ENCODE measurements around the gene VASH1.

VASH1 gene

GRCh38 chr14:76761960-76762410, 717 bp downstream of the VASH1 start:
- H3K9ac ChIP-seq (ENCODE audit: low read depth in 1 of 2, low read length in 2 of 2) = peak overlapping the region; percentile 14 to 54
- peaks cover 13 to 19% of the 10 kb centered on the region in 2 donors for H3K27me3 ChIP-seq (ENCODE audit: control insufficient read depth in 2 of 2, insufficient read depth in 2 of 2, low read length in 2 of 2)
- H3K27ac ChIP-seq (ENCODE audit: low read depth in 2 of 2, low read length in 2 of 2) = peak overlapping the region in 1 of 2 donors; percentile 74
- no peaks in the 10 kb centered on the region for H3K9me3 ChIP-seq (ENCODE audit: control insufficient read depth in 2 of 2, low read length in 2 of 2)
- H3K36me3 ChIP-seq (ENCODE audit: control insufficient read depth in 2 of 2, insufficient read depth in 2 of 2, low read length in 2 of 2) = no peaks in the 10 kb centered on the region
- H3K4me1 ChIP-seq (ENCODE audit: control insufficient read depth in 2 of 2, insufficient read depth in 2 of 2, low read length in 2 of 2) = peaks cover 2 to 12% of the 10 kb centered on the region in 2 donors
- H3K4me3 ChIP-seq (ENCODE audit: low read length in 2 of 2) = peak overlapping the region; percentile 58 to 74

GRCh38 chr14:76762411-76763095, 1.3 kb downstream of the VASH1 start:
- peaks cover 13 to 19% of the 10 kb centered on the region in 2 donors for H3K27me3 ChIP-seq (ENCODE audit: control insufficient read depth in 2 of 2, insufficient read depth in 2 of 2, low read length in 2 of 2)
- peak overlapping the region; percentile 58 to 74 for H3K4me3 ChIP-seq (ENCODE audit: low read length in 2 of 2)
- peak overlapping the region in 1 of 2 donors; percentile 54 for H3K9ac ChIP-seq (ENCODE audit: low read depth in 1 of 2, low read length in 2 of 2)
- no peaks in the 10 kb centered on the region for H3K36me3 ChIP-seq (ENCODE audit: control insufficient read depth in 2 of 2, insufficient read depth in 2 of 2, low read length in 2 of 2)
- H3K9me3 ChIP-seq (ENCODE audit: control insufficient read depth in 2 of 2, low read length in 2 of 2) = no peaks in the 10 kb centered on the region
- H3K27ac ChIP-seq (ENCODE audit: low read depth in 2 of 2, low read length in 2 of 2) = peak overlapping the region in 1 of 2 donors; percentile 74
- H3K4me1 ChIP-seq (ENCODE audit: control insufficient read depth in 2 of 2, insufficient read depth in 2 of 2, low read length in 2 of 2) = peaks cover 2 to 12% of the 10 kb centered on the region in 2 donors

GRCh38 chr14:76763096-76764041, 2.1 kb downstream of the VASH1 start:
- Histone ChIP-seq H3K9ac (ENCODE audit: low read depth in 1 of 2, low read length in 2 of 2) (peak overlapping the region in 1 of 2 donors; percentile 54), H3K4me3 (ENCODE audit: low read length in 2 of 2) (peak overlapping the region; percentile 58 to 74), H3K27me3 (ENCODE audit: control insufficient read depth in 2 of 2, insufficient read depth in 2 of 2, low read length in 2 of 2) (peaks cover 13 to 17% of the 10 kb centered on the region in 2 donors), H3K27ac (ENCODE audit: low read depth in 2 of 2, low read length in 2 of 2) (no peak overlapping the region), H3K36me3 (ENCODE audit: control insufficient read depth in 2 of 2, insufficient read depth in 2 of 2, low read length in 2 of 2) (no peaks in the 10 kb centered on the region), H3K4me1 (ENCODE audit: control insufficient read depth in 2 of 2, insufficient read depth in 2 of 2, low read length in 2 of 2) (peaks cover 2 to 12% of the 10 kb centered on the region in 2 donors), H3K9me3 (ENCODE audit: control insufficient read depth in 2 of 2, low read length in 2 of 2) (no peaks in the 10 kb centered on the region)

- Histone ChIP-seq H3K9ac (ENCODE audit: low read depth in 1 of 2, low read length in 2 of 2) (no peak overlapping the region), H3K9me3 (ENCODE audit: control insufficient read depth in 2 of 2, low read length in 2 of 2) (no peaks in the 10 kb centered on the region), H3K4me3 (ENCODE audit: low read length in 2 of 2) (no peak overlapping the region), H3K4me1 (ENCODE audit: control insufficient read depth in 2 of 2, insufficient read depth in 2 of 2, low read length in 2 of 2) (peaks cover 2 to 15% of the 10 kb centered on the region in 2 donors), H3K27ac (ENCODE audit: low read depth in 2 of 2, low read length in 2 of 2) (no peak overlapping the region), H3K36me3 (ENCODE audit: control insufficient read depth in 2 of 2, insufficient read depth in 2 of 2, low read length in 2 of 2) (no peaks in the 10 kb centered on the region), H3K27me3 (ENCODE audit: control insufficient read depth in 2 of 2, insufficient read depth in 2 of 2, low read length in 2 of 2) (peaks cover 12 to 17% of the 10 kb centered on the region in 2 donors)
Measured at GRCh38 chr14:76765461-76765931, 4.2 kb downstream of the VASH1 start.

- Histone ChIP-seq H3K9me3 (ENCODE audit: control insufficient read depth in 2 of 2, low read length in 2 of 2) (no peaks in the 10 kb centered on the region), H3K4me1 (ENCODE audit: control insufficient read depth in 2 of 2, insufficient read depth in 2 of 2, low read length in 2 of 2) (peaks cover 2 to 4% of the 10 kb centered on the region in 2 donors), H3K9ac (ENCODE audit: low read depth in 1 of 2, low read length in 2 of 2) (no peak overlapping the region), H3K27me3 (ENCODE audit: control insufficient read depth in 2 of 2, insufficient read depth in 2 of 2, low read length in 2 of 2) (peaks cover 2 to 9% of the 10 kb centered on the region in 2 donors), H3K27ac (ENCODE audit: low read depth in 2 of 2, low read length in 2 of 2) (peak overlapping the region; percentile 13 to 23), H3K36me3 (ENCODE audit: control insufficient read depth in 2 of 2, insufficient read depth in 2 of 2, low read length in 2 of 2) (no peaks in the 10 kb centered on the region), H3K4me3 (ENCODE audit: low read length in 2 of 2) (no peak overlapping the region)
Measured at GRCh38 chr14:76767681-76768656, 6.7 kb downstream of the VASH1 start.

GRCh38 chr14:76768671-76769500, 7.6 kb downstream of the VASH1 start:
- Histone ChIP-seq H3K27ac (ENCODE audit: low read depth in 2 of 2, low read length in 2 of 2) (peak overlapping the region; percentile 23 to 32), H3K9ac (ENCODE audit: low read depth in 1 of 2, low read length in 2 of 2) (no peak overlapping the region), H3K4me3 (ENCODE audit: low read length in 2 of 2) (no peak overlapping the region), H3K9me3 (ENCODE audit: control insufficient read depth in 2 of 2, low read length in 2 of 2) (no peaks in the 10 kb centered on the region), H3K36me3 (ENCODE audit: control insufficient read depth in 2 of 2, insufficient read depth in 2 of 2, low read length in 2 of 2) (no peaks in the 10 kb centered on the region), H3K4me1 (ENCODE audit: control insufficient read depth in 2 of 2, insufficient read depth in 2 of 2, low read length in 2 of 2) (peaks cover 5 to 8% of the 10 kb centered on the region in 2 donors), H3K27me3 (ENCODE audit: control insufficient read depth in 2 of 2, insufficient read depth in 2 of 2, low read length in 2 of 2) (peaks cover 0 to under 1% of the 10 kb centered on the region in 2 donors)

- Histone ChIP-seq H3K27me3 (ENCODE audit: control insufficient read depth in 2 of 2, insufficient read depth in 2 of 2, low read length in 2 of 2) (no peaks in the 10 kb centered on the region), H3K9me3 (ENCODE audit: control insufficient read depth in 2 of 2, low read length in 2 of 2) (no peaks in the 10 kb centered on the region), H3K9ac (ENCODE audit: low read depth in 1 of 2, low read length in 2 of 2) (no peak overlapping the region), H3K4me3 (ENCODE audit: low read length in 2 of 2) (no peak overlapping the region), H3K27ac (ENCODE audit: low read depth in 2 of 2, low read length in 2 of 2) (no peak overlapping the region), H3K36me3 (ENCODE audit: control insufficient read depth in 2 of 2, insufficient read depth in 2 of 2, low read length in 2 of 2) (no peaks in the 10 kb centered on the region), H3K4me1 (ENCODE audit: control insufficient read depth in 2 of 2, insufficient read depth in 2 of 2, low read length in 2 of 2) (peaks cover 5 to 10% of the 10 kb centered on the region in 2 donors)
Measured at GRCh38 chr14:76769636-76770292, 8.5 kb downstream of the VASH1 start.

GRCh38 chr14:76770521-76771436, 9.5 kb downstream of the VASH1 start:
- H3K4me1 ChIP-seq (ENCODE audit: control insufficient read depth in 2 of 2, insufficient read depth in 2 of 2, low read length in 2 of 2) = peaks cover 5 to 10% of the 10 kb centered on the region in 2 donors
- no peak overlapping the region for H3K4me3 ChIP-seq (ENCODE audit: low read length in 2 of 2)
- no peak overlapping the region for H3K9ac ChIP-seq (ENCODE audit: low read depth in 1 of 2, low read length in 2 of 2)
- H3K27me3 ChIP-seq (ENCODE audit: control insufficient read depth in 2 of 2, insufficient read depth in 2 of 2, low read length in 2 of 2) = no peaks in the 10 kb centered on the region
- H3K27ac ChIP-seq (ENCODE audit: low read depth in 2 of 2, low read length in 2 of 2) = no peak overlapping the region
- H3K36me3 ChIP-seq (ENCODE audit: control insufficient read depth in 2 of 2, insufficient read depth in 2 of 2, low read length in 2 of 2) = no peaks in the 10 kb centered on the region
- no peaks in the 10 kb centered on the region for H3K9me3 ChIP-seq (ENCODE audit: control insufficient read depth in 2 of 2, low read length in 2 of 2)
